GM18870 (cell line): ENCODE results near the gene CHST12.
"Not testable (repeated sequence)": the region's sequence is repeated elsewhere in the genome, so short reads cannot be mapped to it uniquely, and the experiment has no call there.

Experiments
- ATAC-seq: cut with Tn5 transposase; IDR thresholded peaks from one replicate; pipeline ENCODE4 v1.9.1; 2021; ENCODE audit warnings: moderate library complexity; ENCODE audit not compliant: unreplicated experiment

CHST12 gene

DNA sequence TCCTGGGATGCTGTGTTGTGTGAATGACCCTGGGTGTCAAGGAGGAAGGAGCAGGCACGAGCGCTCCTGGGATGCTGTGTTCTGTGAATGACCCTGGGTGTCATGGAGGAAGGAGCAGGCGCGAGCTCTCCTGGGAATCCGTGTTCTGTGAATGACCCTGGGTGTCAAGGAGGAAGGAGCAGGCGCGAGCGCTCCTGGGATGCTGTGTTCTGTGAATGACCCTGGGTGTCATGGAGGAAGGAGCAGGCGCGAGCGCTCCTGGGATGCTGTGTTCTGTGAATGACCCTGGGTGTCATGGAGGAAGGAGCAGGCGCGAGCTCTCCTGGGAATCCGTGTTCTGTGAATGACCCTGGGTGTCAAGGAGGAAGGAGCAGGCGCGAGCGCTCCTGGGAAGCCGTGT lies 25.9 kb upstream of the CHST12 start:
- ATAC-seq, result not testable (repeated sequence)

DNA sequence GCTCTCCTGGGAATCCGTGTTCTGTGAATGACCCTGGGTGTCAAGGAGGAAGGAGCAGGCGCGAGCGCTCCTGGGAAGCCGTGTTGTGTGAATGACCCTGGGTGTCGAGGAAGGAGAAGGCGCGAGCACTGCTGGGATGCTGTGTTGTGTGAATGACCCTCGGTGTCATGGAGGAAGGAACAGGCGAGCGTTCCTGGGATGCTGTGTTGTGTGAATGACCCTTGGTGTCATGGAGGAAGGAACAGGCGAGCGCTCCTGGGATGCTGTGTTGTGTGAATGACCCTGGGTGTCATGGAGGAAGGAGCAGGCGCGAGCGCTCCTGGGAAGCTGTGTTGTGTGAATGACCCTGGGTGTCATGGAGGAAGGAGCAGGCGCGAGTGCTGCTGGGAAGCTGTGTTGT lies 25.3 kb upstream of the CHST12 start:
- ATAC-seq, result not testable (repeated sequence)

DNA sequence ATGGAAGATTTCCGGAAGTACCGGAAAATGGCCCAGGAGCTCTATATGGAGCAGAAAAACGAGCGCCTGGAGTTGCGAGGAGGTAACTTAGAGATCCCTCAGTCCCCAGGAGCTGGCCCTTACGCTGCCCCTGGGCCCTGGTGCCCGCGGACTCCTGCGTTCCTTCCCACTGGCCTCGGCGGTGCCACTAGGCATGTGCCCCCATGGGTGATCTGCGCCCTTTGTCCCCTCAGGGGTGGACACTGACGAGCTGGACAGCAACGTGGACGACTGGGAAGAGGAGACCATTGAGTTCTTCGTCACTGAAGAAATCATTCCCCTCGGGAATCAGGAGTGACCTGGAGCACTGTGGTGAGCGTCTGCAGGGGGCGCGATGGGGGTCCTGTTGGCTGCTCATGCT lies 24.2 kb upstream of the CHST12 start:
- no peak for ATAC-seq

DNA sequence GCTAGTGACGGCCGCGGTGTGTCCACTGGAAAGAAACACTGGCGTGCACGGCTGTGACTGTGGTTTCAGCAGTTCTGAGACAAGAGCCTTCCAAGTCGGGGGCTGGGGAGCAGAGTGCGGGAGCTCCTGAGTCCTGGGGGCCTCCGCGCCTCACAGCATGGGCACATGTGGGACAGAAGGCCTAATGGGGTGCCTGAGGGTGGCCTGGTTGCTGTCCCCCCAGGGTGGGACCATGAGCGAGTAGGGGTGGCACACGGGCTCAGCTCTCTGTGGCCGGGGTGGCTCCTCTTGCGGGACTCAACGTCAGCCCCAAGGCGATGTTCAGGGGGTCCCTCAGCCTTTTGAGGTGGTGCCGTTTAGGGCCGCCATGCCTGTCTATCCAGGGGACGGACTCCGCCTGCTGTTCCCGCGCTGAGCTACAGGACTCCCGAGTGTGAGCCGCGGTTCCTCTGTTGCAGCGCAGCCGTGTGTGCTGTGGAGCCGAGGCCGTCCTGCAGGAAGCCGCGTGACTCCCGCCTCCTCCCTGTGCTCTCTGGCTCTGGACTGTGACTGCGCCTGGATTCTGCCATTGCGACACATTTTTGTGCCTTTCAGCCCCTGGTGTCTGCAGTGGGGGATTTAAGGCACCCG lies 23.5 kb upstream of the CHST12 start:
- ATAC-seq, result no peak

DNA sequence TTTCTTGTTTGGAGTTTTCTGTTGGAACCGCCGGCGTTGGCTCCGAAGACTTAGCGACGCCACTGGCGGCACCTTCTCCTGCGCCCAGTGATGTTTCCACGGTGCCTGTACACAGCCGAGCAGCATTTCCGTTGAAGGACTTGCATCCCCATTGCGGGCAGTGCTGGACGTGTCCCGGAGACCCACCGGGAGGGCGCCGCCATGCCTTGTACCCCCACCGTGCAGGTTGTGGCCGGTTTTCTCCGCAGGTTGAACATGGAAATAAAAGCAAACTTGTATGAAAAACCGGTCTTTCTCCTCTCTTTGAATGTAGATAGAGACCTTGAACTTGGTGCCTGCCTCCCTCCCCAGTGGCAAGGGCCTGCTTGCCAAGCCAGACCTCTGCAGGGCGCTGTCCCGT lies 22.9 kb upstream of the CHST12 start:
- ATAC-seq, result no peak

DNA sequence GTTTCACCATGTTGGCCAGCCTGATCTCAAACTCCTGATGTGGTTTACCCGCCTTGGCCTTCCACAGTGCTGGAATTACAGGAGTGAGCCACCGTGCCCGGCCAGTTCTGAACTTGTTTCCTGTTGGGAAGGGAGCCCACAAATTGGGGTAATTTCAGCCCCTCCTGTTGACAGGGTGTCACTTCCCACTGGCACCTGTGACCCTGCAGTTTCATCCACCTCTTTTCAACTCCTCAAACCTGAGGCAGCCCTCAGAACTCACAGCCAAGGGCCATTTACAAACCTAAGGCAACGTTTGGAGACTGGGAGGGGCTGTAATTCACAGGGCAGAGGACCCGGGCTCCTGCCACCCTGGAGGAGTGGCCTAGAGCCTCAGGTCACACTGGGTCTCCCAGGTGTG lies 22.2 kb upstream of the CHST12 start:
- ATAC-seq, result no peak

DNA sequence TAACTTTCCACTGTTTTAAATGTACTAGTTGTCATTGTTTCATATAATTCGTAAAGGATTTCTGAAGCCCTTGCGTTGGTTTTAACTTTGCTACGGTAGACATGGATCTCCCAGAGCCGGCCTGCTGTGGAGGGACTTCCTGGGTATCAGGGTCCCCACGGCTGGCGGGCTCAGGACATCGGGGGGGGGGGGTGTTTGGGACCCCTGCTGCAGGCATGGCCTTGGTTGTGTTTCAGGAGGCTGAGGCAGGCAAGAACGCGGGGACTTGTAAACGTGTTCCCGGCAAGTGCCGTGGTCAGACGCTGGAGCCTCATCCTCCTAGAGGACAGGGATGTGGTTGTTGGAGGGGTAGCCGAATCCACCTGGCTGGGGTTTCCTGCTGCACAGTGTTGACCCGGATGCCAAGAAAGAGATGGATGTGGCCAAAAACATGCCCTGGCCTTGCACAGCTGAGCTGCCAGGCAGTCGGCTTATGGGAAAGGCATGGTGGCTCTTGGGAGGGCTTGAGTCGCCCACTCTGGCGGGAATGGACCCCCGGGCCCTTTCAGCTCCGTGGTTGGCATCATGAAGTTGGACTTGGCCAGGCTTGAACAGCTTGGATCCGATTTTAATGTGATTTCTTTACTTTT lies 21.4 kb upstream of the CHST12 start:
- ATAC-seq, result no peak

DNA sequence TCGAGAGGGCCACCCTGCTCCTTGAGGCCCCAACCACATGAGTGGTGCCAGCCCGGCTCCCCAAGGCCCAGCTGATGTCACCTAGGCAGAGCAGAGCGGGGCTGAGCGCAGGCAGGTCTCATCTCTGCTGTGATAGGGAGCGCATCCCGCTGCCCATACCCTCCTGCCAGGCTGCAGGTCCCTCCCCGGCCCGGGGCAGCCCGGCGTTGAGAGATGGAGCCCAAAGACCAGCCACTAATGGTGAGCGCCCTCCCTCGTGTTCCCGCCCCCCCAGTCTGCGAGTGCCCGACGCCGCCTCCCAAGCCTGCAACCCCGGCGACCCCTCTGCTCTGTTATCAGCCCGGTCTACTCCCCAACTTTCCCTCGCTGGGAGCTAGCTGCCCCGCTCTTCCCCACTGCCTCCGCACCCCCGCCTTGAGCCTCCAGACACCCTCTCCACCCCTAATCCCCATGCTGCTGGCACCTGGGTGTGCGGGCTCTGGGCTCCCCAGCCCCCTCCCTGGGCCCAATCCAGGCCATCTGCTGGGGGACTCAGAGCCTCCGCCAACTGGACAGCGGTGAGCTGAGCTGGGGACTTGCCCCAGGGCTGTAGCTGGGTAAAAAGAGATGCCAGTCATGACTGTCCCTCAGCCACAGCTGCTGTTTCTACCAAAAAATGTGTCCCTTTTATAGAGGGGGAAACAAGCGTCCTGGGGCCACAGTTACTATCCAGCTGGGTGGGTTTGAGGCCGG lies 19.7 kb upstream of the CHST12 start:
- no peak for ATAC-seq

DNA sequence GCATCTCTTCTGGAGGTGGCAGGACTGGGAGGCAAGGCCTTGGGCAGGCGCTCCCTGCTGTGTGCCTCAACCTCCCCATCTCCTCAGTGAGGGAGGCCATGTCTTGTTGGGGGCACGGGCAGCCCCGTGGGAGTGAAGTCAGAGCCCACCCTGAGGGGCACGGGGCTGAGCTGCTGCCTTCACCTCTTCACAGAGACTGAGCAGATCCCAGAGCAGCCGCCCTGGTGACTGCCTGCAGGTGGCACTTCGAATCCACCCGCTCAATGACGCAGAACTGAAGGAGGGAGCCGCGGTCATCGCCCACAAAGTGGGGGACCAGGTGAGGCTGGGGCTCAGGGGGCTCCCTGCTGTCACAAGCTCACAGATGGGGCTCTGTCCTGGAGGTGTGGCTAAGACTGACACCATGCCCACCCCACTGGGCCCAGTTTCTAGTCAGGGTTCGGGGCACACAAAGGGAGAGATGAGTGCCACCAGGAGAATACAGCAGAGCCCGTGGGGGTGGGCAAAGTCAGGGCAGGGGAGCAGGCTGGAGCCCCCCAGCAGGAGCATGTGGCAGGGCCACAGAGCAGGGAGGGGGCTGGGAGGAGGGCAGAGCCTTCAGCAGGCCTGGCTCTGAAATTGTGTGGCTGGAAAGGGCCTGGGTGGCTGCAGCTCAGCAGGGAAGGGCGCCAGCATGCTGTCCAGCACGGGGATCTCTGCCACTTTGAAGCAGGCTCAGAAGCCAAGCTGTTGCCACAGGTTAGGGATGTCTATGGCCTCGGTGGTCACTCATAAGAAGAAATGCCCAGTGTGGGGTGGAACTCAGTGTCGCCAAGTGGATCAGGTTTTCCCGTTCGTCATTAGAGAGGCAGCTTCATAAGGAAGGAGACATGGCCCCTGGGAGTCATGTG lies 18.8 kb upstream of the CHST12 start:
- no peak for ATAC-seq

DNA sequence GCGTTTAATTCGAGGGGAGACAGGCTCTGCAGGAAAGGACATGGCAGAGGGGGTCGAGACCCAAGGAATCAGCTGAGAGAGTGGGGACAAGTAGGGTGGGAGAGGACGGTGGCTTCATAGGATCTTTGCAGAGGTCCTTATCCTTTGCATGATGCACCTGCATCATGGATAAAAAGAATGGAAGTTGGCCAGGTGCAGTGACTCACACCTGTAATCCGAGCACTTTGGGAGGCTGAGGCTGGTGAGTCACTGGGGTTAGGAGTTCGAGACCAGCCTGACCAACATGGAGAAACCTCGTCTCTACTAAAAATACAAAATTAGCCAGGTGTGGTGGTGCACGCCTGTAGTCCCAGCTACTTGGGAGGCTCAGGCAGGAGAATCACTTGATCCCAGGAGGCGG lies 17.3 kb upstream of the CHST12 start:
- ATAC-seq, result not testable (repeated sequence)

DNA sequence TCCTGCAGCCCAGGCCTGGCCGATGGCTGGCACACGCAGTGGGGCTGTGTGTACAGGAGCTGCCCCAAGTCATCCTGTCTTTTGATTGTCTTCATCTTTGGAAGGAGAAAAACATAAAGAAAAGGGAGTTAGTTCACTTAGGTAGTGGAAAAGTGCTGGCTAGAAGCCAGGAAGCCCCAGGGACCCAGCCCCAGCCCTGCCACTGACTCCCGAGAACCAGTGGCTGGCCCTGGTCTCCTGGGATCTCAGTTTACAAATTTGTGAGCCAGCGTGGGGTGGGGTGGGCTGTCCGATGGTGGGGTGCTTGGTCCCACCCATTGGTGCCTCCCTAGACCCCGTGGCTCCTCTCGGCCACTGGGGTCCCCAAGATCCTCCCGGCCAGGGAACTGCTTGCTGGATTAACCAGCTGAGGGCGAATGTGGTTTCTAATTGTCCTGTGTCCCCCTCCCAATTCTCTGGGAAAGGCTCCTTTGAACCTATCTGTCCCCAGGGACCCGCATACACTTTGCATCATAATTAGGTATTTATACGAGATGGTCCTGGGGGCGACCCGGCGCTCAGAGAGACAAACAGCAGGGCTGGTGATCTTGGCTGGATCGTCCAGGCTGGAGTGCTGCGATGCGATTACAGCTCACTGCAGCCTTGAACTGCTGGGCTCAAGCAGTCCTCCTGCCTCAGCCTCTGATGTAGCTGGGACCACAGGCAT lies 16.3 kb upstream of the CHST12 start:
- ATAC-seq, result no peak

DNA sequence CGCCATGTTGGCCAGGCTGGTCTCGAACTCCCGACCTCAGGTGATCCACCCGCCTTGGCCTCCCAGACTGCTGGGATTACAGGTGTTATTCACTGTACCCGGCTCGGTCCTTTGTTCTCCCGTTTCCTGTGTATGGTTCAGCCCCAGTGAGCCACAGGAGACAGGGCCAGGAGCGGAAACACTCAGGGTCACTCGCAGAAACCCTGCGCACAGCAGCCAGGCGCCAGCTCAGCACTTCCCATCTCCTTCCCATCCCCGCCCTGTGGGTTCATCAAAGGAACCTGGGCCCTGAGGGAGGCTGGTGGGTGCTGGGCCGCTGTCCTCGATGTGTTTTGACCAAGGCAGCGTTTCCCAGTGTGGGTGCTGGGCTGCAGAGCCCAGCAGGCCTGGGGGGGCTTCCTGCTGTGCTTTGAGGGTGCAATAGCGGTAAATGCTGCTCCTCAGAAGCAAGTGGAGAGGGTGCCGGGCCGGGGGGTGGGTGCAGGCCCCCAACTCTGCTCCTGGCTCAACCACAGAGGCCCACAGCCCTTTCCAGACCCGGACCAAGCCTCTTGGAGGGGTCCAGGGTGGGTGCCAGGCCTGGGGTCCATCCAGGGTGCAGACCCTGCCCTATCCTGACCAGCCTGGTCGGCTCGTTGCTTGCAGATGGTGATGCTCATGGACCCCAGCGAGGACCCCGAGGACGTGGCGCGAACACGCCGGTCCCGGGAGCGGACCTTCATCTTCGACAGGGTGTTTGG lies 15.3 kb upstream of the CHST12 start:
- ATAC-seq, result no peak

DNA sequence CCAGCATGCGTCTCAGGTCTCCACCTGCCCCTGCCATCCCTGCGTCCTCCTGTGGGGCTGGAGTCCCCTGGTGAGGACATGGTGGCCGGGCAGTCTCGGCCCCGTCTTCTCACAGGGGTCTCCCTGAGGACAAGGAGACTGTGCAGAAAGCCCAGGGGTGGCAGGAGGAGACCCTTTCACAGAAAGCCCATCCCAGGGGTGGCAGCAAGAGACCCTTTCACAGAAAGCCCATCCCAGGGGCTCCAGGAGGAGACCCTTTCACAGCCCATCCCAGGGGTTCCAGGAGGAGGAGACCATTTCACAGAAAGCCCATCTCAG lies 14.8 kb upstream of the CHST12 start:
- no peak for ATAC-seq

DNA sequence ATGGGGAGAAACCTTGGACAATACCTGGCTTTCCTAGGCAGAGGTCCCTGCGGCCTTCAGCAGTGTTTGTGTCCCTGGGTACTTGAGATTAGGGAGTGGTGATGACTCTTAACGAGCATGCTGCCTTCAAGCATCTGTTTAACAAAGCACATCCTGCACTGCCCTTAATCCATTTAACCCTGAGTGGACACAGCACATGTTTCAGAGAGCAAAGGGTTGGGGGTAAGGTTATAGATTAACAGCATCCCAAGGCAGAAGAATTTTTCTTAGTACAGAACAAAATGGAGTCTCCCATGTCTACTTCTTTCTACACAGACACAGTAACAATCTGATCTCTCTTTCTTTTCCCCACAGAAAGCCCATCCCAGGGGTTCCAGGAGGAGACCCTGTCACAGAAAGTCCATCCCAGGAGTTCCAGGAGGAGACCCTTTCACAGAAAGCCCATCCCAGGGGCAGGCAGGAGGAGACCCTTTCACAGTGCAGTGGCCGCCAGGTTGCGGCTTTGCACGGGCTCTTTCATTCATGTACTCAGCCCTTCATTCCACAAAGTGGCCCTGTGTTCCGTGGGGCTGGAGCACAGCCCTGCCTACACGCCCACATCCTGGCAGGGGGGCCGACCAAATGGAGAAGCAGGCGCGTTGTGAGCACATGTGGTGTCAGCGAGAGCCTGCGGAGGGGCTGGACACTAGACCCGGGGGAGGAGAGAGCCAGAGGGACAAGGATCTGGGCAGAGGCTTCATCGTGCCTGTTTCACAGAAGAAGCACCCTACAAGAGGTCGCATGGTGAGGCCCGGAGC lies 13.2 kb upstream of the CHST12 start:
- not testable (repeated sequence) for ATAC-seq

DNA sequence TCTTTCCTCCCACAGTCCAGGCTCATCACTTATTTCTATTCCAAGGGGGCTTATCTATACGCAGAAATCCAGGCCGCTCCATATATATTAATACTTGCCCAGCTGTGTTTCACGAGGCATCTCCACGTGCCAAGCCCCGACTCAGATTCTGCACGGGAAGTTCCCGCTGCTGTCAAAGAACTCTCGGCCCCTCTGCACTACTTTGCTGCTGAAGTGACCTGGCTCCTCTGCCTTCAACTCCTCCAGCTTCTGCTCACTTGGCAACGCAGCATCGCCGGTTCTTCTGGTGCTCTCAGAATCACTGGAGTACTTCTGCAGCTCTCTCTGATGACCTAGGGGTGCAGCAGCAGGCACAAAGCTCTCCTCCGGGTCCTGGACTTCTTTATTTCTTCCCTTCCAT lies 9.7 kb upstream of the CHST12 start:
- no peak for ATAC-seq

DNA sequence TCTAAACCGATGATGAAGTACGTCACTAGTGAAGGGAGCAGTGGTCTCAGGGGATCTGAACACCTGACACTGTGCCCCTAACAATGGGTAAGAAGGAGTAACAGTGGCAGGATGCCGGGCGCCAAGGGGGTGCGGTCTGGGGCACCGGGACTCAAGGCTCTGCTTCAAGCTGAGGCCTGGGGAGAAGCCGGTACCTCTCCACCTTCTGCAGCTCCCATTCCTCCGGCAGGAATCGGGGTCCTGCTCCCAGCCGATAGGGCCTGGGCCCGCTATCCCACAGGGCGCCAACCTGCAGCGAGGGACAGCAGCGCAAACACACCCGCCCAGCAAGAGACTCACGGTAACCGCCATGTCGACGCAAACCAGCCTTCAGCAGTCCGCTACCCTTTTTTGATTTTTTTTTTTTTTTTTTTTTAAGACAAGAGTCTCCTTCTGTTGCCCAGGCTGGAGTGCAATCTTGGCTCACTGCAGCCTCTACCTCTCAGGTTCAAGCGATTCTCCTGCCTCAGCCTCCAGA lies 8.8 kb upstream of the CHST12 start:
- ATAC-seq, result no peak

DNA sequence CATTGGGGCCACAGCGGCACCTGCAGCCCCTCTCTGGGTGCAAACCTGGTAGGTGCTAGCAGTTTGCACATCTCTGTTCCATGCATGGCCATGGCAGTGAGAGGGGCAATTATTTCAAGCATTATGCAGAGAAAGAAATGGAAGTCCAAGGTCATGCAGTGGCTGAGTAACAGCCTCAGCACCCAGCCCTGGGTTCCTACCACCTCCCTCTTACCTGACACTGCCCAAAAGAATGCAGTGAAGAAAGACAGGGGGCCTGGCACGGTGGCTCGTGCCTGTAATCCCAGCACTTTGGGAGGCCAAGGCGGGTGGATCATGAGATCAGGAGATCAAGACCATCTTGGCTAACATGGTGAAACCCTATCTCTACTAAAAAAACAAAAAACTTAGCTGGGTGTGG lies 4.9 kb upstream of the CHST12 start:
- ATAC-seq, result no peak

DNA sequence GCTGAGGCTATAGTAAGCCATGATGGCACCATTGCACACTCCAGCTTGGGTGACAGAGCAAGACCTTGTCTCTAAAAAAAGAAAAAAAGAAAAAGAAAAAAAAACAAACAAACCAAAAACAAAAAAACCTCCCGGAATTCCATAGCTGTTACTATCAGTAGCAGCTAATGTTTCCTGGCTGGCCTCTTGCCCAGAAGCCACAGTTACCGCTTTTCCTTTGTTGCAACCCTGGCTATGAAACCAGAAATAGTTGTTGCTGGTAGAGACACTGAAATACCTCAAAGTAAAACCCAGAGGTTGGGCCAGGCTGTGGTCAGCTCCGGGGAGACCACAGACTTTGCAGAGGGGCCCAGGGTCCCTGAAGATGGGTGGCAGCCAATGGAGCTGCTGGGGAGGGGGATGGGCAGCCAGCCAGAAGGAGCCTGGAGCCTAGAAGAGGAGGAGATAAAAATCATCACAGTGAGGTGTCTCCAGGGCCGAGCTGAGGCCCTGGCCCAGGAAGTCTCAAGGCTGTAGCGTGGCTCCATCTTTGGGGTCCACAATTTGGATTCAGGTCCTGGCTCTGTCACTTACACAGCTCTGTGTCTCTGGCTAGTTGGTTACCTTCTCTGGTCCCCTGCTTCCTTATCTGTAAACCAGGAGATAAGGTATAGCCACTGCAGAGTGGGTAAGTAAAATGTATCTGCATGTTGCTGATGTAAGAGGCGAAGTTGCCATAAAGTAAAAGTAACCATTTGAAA lies 3.4 kb upstream of the CHST12 start:
- no peak for ATAC-seq

DNA sequence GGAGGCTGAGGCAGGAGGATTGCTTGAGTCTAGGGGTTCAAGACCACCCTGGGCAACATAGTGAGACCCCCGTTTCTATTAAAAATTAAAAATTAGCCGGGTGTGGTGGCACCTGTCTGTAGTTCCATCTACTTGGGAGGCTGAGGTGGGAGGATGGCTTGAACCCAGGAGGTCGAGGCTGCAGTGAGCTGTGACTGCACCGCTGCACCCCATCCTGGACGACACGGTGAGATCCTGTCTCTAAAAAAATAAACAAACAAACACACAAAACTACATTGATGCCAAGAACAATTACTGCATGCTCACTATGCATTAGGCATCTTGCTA lies 761 bp upstream of the CHST12 start:
- ATAC-seq, result no peak
